Uterus (tissue), 2 donors: Measurements from ENCODE around the gene TFF2.

Experiments used
- CTCF ChIP-seq, 4 experiments: fragments of 200-600 bp in 2 of 4; fragments of 450-650 bp in 2 of 4; sonication (generic) in 2 of 4; IDR thresholded peaks; one replicate each; pipeline ENCODE4 v1.5.1; 2016 to 2019; ENCODE audit warnings: antibody characterized with exemption in 4 of 4, mild to moderate bottlenecking in 2 of 4, moderate library complexity in 1 of 4
- POLR2A ChIP-seq, 2 donors: fragments of 450-650 bp; IDR thresholded peaks; one replicate each; pipeline ENCODE4 v1.6.1; 2016; ENCODE audit warnings: antibody characterized with exemption in 2 of 2, mild to moderate bottlenecking in 1 of 2, moderate library complexity in 1 of 2

DNA sequence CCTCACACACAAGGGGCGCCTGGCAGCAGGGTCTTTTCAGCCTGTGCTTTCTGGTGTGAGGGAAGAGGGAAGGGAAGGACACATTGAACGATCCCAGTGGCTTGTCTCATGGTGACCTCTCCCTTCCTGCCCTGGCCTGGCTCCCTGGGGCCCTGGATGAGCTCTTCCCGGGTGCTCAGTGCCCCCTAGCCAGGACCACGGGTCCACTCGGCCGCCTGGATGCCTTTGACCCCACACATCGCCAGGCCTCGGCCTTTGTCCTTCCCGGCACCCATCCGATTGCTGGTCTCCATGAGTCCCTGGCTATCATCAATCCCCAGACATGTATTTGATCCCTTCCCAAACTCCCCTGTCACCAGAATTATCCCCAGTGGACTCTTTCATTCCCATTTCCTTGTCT lies 29.6 kb downstream of the TFF2 start:
- TF ChIP-seq CTCF (IDR thresholded peaks at IDR 0.05) (no peak), POLR2A (IDR thresholded peaks at IDR 0.05) (no peak)
